Measurements from ENCODE around the gene SCN8A.

SCN8A gene

DNA sequence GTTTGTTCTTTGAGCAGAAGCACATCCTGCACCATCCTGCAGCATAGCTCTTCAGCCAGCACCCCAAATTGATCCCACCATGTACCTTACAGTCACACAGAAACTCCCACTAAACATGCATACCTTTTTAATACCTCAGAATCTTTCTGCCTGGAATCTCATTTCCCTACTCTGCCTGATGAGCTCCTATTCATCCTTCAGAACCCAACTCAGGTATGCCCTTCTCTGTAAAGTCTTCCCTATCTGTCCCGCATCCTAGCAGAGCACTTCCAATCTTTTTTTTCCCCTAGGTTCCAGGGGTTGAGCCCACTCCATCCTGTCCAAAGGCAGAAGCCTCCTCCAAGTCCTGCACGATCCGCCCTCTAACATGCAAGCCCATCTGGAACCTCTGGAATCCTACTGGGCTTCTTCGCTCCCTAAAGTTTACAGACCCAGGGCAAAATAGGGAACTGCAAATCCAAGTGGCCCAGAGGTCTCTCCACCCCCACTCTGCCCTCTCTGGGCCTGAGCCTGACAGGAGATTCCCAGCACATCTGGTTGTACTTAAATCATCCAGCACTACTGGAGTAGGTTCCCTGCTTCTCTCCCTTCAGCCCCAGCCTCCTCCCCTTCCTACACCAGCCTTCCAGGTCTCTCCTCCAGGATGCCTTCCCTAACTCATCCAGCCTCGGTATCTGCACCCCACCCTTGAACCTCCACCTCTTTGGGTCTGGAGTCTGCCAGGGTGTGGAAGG is 261.5 kb downstream of the SCN8A start:
- peak overlapping the region; percentile 7 for H3K27ac Mint-ChIP-seq
- H3K27me3 Mint-ChIP-seq (ENCODE audit: low read depth, poor library complexity): peaks cover 4% of the 10 kb centered on the region
- TF ChIP-seq, protein P1, sequence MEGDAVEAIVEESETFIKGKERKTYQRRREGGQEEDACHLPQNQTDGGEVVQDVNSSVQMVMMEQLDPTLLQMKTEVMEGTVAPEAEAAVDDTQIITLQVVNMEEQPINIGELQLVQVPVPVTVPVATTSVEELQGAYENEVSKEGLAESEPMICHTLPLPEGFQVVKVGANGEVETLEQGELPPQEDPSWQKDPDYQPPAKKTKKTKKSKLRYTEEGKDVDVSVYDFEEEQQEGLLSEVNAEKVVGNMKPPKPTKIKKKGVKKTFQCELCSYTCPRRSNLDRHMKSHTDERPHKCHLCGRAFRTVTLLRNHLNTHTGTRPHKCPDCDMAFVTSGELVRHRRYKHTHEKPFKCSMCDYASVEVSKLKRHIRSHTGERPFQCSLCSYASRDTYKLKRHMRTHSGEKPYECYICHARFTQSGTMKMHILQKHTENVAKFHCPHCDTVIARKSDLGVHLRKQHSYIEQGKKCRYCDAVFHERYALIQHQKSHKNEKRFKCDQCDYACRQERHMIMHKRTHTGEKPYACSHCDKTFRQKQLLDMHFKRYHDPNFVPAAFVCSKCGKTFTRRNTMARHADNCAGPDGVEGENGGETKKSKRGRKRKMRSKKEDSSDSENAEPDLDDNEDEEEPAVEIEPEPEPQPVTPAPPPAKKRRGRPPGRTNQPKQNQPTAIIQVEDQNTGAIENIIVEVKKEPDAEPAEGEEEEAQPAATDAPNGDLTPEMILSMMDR (IDR thresholded peaks at IDR 0.05): no peak
- H3K9me3 Mint-ChIP-seq: no peaks in the 10 kb centered on the region
- H3K36me3 Mint-ChIP-seq (ENCODE audit: low read depth): peaks cover 7% of the 10 kb centered on the region
- H3K4me3 Mint-ChIP-seq: peak overlapping the region; percentile 42
- peaks cover 71% of the 10 kb centered on the region for H3K4me1 Mint-ChIP-seq
- no peak for DNase-seq

- TF ChIP-seq, protein P1 (IDR thresholded peaks at IDR 0.05): no peak
- Mint-ChIP-seq H3K4me1 (peaks cover 61% of the 10 kb centered on the region), H3K27me3 (ENCODE audit: low read depth, poor library complexity) (peaks cover 13% of the 10 kb centered on the region), H3K9me3 (no peaks in the 10 kb centered on the region), H3K36me3 (ENCODE audit: low read depth) (peaks cover 7% of the 10 kb centered on the region), H3K27ac (peak overlapping the region; percentile 75), H3K4me3 (peak overlapping the region; percentile 76)
- peak; percentile 73 for DNase-seq
Observed at GRCh38 chr12:51855586-51856428, 264.8 kb downstream of the SCN8A start.

DNA sequence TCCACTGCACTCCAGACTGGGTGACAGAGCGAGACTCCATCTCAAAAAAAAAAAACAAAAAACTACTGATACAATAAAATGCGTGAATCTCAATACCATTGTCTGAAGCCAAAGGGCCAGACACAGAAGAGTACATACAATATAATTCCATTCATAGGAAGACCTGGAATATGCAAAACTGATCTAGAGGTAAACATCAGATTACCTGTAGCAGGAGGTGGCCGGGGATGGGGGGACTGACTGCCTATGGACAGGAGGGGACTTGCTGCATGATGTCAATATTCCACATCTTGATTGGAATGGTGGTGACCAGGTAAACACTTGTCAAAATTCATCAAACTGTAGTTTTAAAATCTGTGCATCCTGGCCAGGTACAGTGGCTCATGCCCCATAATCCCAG is 270.0 kb downstream of the SCN8A start:
- no peak for DNase-seq
- no peak overlapping the region for H3K27ac Mint-ChIP-seq
- no peak overlapping the region for H3K4me3 Mint-ChIP-seq
- TF ChIP-seq, protein P1 (IDR thresholded peaks at IDR 0.05): no peak
- H3K9me3 Mint-ChIP-seq: no peaks in the 10 kb centered on the region
- H3K36me3 Mint-ChIP-seq (ENCODE audit: low read depth): no peaks in the 10 kb centered on the region
- H3K4me1 Mint-ChIP-seq: peaks cover 67% of the 10 kb centered on the region
- peaks cover 13% of the 10 kb centered on the region for H3K27me3 Mint-ChIP-seq (ENCODE audit: low read depth, poor library complexity)

Data from nephron progenitor cell (in vitro differentiated cells).